AG04449 (cell line): Measurements from ENCODE around the gene PPP1R13B.

Source experiments
- CTCF ChIA-PET: fragments of 350-600 bp; formaldehyde crosslinking; extraction: SDS; loops from one replicate; lab custom pipeline; 2021; ENCODE audit warnings: antibody characterized with exemption; lab: Yijun Ruan, JAX
- POLR2A ChIA-PET: fragments of 400-600, 350-600 bp; formaldehyde crosslinking; extraction: SDS; loops from one replicate; lab custom pipeline; 2020; ENCODE audit warnings: antibody characterized with exemption, inconsistent platforms; lab: Yijun Ruan, JAX
- DNase-seq: peaks from one replicate; pipeline ENCODE4 v3.0.0-alpha.2; 2010; ENCODE audit warnings: low read depth, low spot score
- H3K4me3 ChIP-seq: 2 replicates; pipeline ENCODE4 v1.5.1; 2011; ENCODE audit warnings: low read depth, mild to moderate bottlenecking, control low read depth, low read length
- TF ChIP-seq, protein P1 (sequence below): IDR thresholded peaks from one replicate; pipeline ENCODE4 v1.5.1; 2011; ENCODE audit warnings: mild to moderate bottlenecking, moderate library complexity, low read length, control low read depth, inconsistent platforms; ENCODE audit not compliant: insufficient read depth; ENCODE audit errors: missing control alignments

Gene PPP1R13B

DNA sequence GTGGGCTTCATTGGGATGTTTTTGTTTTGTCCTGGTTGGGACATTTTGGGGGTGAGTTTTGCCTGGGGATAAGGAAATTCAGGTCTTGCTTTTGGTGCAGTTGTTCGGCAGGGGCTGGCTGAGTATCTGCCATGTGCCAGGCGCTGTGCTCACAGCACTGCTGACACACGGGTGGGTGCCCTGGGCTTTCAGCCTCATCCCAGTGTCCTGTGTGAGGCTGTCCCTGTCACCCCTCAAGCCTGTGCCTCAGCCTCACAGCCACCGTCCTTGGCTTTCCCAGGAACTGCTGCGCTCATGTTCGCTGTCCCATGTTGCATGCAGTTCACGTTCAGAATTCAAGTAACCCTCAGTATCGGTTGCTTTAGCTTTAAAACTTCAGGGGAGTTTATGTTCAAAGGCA lies 157.0 kb downstream of the PPP1R13B start:
- ChIA-PET CTCF (interaction anchor here (1.6 kb wide), 1 partner anchor 10 kb away, joined by 4 read pairs; no protein-coding TSS in a partner anchor), POLR2A (no interaction called here)
- DNase-seq, result no peak
- no peak overlapping the region for H3K4me3 ChIP-seq
- TF ChIP-seq, protein P1, sequence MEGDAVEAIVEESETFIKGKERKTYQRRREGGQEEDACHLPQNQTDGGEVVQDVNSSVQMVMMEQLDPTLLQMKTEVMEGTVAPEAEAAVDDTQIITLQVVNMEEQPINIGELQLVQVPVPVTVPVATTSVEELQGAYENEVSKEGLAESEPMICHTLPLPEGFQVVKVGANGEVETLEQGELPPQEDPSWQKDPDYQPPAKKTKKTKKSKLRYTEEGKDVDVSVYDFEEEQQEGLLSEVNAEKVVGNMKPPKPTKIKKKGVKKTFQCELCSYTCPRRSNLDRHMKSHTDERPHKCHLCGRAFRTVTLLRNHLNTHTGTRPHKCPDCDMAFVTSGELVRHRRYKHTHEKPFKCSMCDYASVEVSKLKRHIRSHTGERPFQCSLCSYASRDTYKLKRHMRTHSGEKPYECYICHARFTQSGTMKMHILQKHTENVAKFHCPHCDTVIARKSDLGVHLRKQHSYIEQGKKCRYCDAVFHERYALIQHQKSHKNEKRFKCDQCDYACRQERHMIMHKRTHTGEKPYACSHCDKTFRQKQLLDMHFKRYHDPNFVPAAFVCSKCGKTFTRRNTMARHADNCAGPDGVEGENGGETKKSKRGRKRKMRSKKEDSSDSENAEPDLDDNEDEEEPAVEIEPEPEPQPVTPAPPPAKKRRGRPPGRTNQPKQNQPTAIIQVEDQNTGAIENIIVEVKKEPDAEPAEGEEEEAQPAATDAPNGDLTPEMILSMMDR, result no peak

DNA sequence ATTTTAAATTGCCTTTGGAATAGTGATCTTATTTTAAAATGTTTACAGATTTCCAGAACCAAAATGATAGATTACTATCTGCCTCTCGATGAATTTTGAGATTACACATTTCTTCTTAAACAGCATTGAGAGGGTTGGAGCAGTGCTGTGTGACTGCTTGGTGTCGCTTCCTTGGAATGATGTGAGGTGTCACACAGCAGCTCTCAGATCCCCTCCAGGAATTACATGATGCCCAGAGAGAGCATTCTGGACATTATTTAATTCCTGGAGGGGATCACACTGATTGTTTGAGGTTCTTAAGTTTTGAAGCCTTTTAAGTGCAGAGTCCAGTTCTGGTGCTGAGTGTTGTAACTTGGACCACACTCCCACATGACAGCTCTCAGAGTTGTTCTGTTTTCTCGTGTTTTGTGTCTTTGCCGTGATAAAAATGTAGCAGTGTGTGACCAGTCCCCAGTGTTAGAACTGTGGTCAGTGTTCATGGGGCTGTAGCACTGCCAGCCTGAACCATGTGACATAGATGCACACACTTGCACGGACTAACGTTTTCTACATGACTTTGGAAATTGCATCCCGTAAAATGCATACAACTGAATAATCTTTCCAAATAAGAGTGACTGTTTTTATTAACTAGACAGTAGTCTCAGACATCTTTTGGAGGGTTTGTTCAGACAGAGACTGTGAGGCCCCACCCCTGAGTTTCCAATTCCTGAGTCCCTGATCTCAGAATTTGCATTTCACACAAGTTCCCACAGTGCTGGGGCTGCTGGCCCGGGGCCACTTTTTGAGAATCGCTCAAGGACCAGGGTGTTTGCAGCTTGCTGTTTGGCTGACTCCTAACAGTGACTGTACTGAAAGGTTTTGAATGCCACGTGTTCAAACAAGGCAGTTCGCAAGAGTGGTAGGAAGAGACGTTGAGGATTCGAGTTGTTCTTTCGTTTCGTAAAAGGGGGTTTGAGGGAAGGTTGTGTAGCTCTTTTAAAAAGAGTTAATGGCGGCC lies 158.2 kb downstream of the PPP1R13B start:
- ChIA-PET POLR2A (no interaction called here), CTCF (interaction anchor here (0.8 to 1.6 kb wide), 3 partner anchors 9 to 12 kb away, joined by 3 to 4 read pairs (median 3); no protein-coding TSS in a partner anchor)
- DNase-seq, result no peak
- TF ChIP-seq, protein P1, result no peak
- no peak overlapping the region for H3K4me3 ChIP-seq

DNA sequence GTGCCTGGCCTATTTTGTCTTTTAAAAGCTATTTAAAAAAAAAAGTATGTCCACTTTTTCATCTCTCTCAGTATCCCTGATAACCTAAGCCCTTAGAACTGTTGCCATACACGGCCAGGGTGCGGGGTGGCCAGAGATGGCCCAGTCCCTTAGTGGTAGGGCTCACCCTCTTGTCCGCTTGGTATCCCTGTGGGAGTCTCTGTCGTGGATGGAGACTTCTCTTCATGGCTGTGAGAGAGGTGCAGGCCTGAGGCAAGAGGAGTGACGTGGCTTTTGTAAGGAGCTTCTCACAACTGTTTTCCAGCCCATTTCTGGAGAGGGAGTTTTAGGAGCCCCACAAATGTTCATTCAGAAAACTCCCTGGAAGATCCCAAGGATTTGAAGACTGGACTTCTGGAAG lies 158.9 kb downstream of the PPP1R13B start:
- ChIA-PET POLR2A (no interaction called here), CTCF (interaction anchor here (1.3 to 1.6 kb wide), 2 partner anchors 8 to 12 kb away, joined by 3 to 4 read pairs; no protein-coding TSS in a partner anchor)
- TF ChIP-seq, protein P1, result no peak
- no peak for DNase-seq
- H3K4me3 ChIP-seq, result no peak overlapping the region

DNA sequence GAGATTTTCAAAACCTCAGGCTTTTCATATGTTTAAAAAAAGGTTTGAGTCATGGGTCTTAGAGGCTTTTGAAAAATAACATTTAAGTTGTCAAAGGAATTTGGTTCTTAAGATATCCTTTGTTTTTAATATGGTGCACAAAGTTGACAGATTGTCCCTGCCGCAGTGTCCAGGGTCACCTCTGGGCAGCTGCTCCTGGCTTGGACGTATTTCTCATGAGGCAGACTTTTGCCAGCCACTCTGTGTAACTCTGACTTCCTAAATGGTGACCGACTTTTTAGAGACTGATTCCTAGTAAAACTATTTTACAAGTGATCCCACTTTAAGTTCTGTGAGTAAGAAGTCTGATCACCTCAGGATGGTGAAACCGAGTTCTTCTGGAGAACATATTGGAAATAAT lies 159.7 kb downstream of the PPP1R13B start:
- CTCF ChIA-PET, result interaction anchor here (1.3 kb wide), 1 partner anchor 11 kb away, joined by 3 read pairs; no protein-coding TSS in a partner anchor
- POLR2A ChIA-PET, result no interaction called here
- no peak for DNase-seq
- H3K4me3 ChIP-seq, result no peak overlapping the region
- TF ChIP-seq, protein P1, result no peak

DNA sequence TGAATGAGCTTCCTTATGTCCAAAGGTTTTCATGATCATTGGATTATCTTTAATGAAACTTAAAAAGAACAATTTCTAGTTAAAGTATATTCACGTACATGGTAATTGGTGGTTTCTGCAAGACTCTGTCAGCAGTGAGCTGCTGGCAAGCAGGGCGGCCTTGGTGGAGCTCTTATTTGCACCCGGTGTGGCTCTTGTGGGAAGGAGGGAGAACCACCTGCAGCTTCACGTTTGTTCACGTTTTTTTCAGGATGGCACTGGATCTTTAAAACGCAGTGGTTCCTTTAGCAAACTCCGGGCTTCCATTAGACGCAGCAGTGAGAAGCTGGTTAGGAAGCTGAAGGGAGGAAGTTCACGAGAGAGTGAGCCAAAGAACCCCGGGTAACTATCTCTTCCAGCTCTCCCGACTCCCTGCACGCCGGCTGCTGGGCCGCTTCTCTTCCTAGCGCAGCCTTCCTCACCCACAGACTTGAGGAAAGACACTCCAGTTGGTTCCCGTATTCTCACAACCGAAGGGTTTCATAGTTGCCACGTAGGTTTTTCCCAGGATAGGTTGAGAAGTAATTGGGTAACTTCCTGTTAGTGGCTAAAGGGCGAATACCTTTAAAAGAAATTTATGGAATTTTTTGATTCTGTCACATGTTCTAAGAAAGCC lies 160.4 kb downstream of the PPP1R13B start:
- ChIA-PET POLR2A (no interaction called here), CTCF (interaction anchor here (0.9 to 1.8 kb wide), 4 partner anchors 10 to 223 kb away, joined by 3 to 6 read pairs (median 4); no protein-coding TSS in a partner anchor)
- no peak overlapping the region for H3K4me3 ChIP-seq
- TF ChIP-seq, protein P1, result no peak
- DNase-seq, result no peak
